H1 (cell line): ENCODE measurements around the gene PTPN5. TPM values are rescaled to one million over a fixed set of nuclear protein-coding genes. Genes with fewer than 3 reads are reported as not detected.

Experiments used
- CTCF ChIA-PET: fragments of 300-600 bp; sonication (Branson Sonifier 250); formaldehyde crosslinking; loops from one replicate; lab custom pipeline; 2021; ENCODE audit not compliant: partially characterized antibody; lab: Charles Lee
- POLR2A ChIA-PET: fragments of 300-600 bp; sonication (Branson Sonifier 250); formaldehyde crosslinking; loops from one replicate; lab custom pipeline; 2021; ENCODE audit warnings: inconsistent platforms; ENCODE audit not compliant: partially characterized antibody; lab: Charles Lee
- DNase-seq, 2 experiments: peaks; one replicate each; pipeline versions ENCODE4 v3.0.0 to v3.0.0-alpha.2; 2010 to 2022; ENCODE audit warnings: low spot score in 2 of 2, low read depth in 1 of 2, mixed read lengths in 1 of 2
- FAIRE-seq: peaks from 2 replicates; lab custom pipeline; 2011; peaks lifted over from hg19 to GRCh38; lab: Jason Lieb, UNC
- H2AFZ ChIP-seq: 2 replicates; pipeline ENCODE4 v1.8.1; 2012; ENCODE audit warnings: low read length, inconsistent platforms
- H2AK5ac ChIP-seq: 2 replicates; pipeline ENCODE4 v1.6.1; 2013; ENCODE audit warnings: low read depth, low read length
- H2BK120ac ChIP-seq: replicated peaks from 2 replicates; pipeline ENCODE3; 2013; ENCODE audit warnings: low read depth, low read length, inconsistent platforms
- H2BK12ac ChIP-seq: 2 replicates; pipeline ENCODE4 v1.6.1; 2013; ENCODE audit warnings: low read depth, low read length
- H2BK15ac ChIP-seq: 2 replicates; pipeline ENCODE4 v1.6.1; 2013; ENCODE audit warnings: low read length
- H2BK20ac ChIP-seq: 2 replicates; pipeline ENCODE4 v1.6.1; 2013; ENCODE audit warnings: low read length
- H2BK5ac ChIP-seq: 2 replicates; pipeline ENCODE4 v1.6.1; 2013; ENCODE audit warnings: low read depth, low read length
- H3K14ac ChIP-seq: 2 replicates; pipeline ENCODE4 v1.6.1; 2013; ENCODE audit warnings: inconsistent platforms; ENCODE audit not compliant: insufficient read length
- H3K18ac ChIP-seq: 2 replicates; pipeline ENCODE4 v1.6.1; 2013; ENCODE audit warnings: low read length; ENCODE audit errors: extremely low read depth
- H3K23ac ChIP-seq: 2 replicates; pipeline ENCODE4 v1.6.1; 2013; ENCODE audit warnings: inconsistent platforms; ENCODE audit not compliant: insufficient read length
- H3K23me2 ChIP-seq: 2 replicates; pipeline ENCODE4 v1.6.1; 2013; ENCODE audit warnings: low read depth, low read length
- H3K27ac ChIP-seq: 2 replicates; pipeline ENCODE4 v1.6.1; 2011; ENCODE audit warnings: low read depth, low read length, inconsistent platforms
- H3K27me3 ChIP-seq, 4 experiments: replicated peaks in 1 of 4; 1 replicate in 1 of 4; 2 replicates in 3 of 4; pipeline versions ENCODE4 v1.6.1 to v1.8.1; 2011 to 2013; ENCODE audit warnings: low read length in 3 of 4, mild to moderate bottlenecking in 3 of 4, inconsistent platforms in 2 of 4, mixed read lengths in 2 of 4, moderate library complexity in 1 of 4; ENCODE audit not compliant: control insufficient read depth in 3 of 4, insufficient read depth in 3 of 4; ENCODE audit errors: extremely low read depth in 1 of 4
- H3K36me3 ChIP-seq, 4 experiments: 2 replicates each; pipeline versions ENCODE4 v1.6.1 to v1.8.1; 2011 to 2013; ENCODE audit warnings: mild to moderate bottlenecking in 4 of 4, low read length in 3 of 4, moderate library complexity in 2 of 4, control low read depth in 1 of 4, inconsistent platforms in 1 of 4; ENCODE audit not compliant: insufficient read depth in 4 of 4, control insufficient read depth in 2 of 4
- H3K4ac ChIP-seq: replicated peaks from 2 replicates; pipeline ENCODE3; 2013; ENCODE audit warnings: low read length, low read depth, mixed read lengths, inconsistent platforms; ENCODE audit not compliant: insufficient read length
- H3K4me1 ChIP-seq, 4 experiments: replicated peaks in 1 of 4; 1 replicate in 1 of 4; 2 replicates in 3 of 4; pipeline versions ENCODE4 v1.6.1 to v1.8.1; 2011 to 2013; ENCODE audit warnings: low read length in 3 of 4, inconsistent platforms in 2 of 4, mixed read lengths in 1 of 4; ENCODE audit not compliant: insufficient read depth in 4 of 4, control insufficient read depth in 3 of 4
- H3K4me2 ChIP-seq, 2 experiments: 2 replicates each; pipeline versions ENCODE4 v1.6.1 to v1.8.1; 2011 to 2013; ENCODE audit warnings: low read depth in 2 of 2, low read length in 2 of 2, control low read depth in 1 of 2, inconsistent platforms in 1 of 2, mild to moderate bottlenecking in 1 of 2; ENCODE audit not compliant: insufficient read depth in 1 of 2
- H3K4me3 ChIP-seq, 4 experiments: fragments of 200-600, 300-600 bp in 1 of 4; sonication (generic), shearing (Covaris generic), sonication (Bioruptor Twin) in 1 of 4; 2 replicates each; pipeline versions ENCODE4 v1.5.1 to v1.8.1; 2011 to 2016; ENCODE audit warnings: low read length in 4 of 4, low read depth in 3 of 4, control low read depth in 2 of 4, inconsistent platforms in 2 of 4, mild to moderate bottlenecking in 2 of 4, mixed read lengths in 1 of 4, moderate library complexity in 1 of 4; ENCODE audit not compliant: insufficient read depth in 2 of 4; ENCODE audit errors: extremely low read depth in 1 of 4
- H3K56ac ChIP-seq: replicated peaks from 2 replicates; pipeline ENCODE3; 2013; ENCODE audit warnings: low read depth, mild to moderate bottlenecking, mixed read lengths, low read length, inconsistent platforms; ENCODE audit not compliant: insufficient read length
- H3K79me1 ChIP-seq: 2 replicates; pipeline ENCODE4 v1.6.1; 2013; ENCODE audit warnings: low read depth, low read length, control low read depth
- H3K79me2 ChIP-seq, 2 experiments: 2 replicates each; pipeline versions ENCODE4 v1.6.1 to v1.8.1; 2012 to 2013; ENCODE audit warnings: low read length in 2 of 2, mild to moderate bottlenecking in 2 of 2, inconsistent platforms in 1 of 2; ENCODE audit not compliant: insufficient read depth in 2 of 2, control insufficient read depth in 1 of 2
- H3K9ac ChIP-seq, 4 experiments: replicated peaks in 1 of 4; 1 replicate in 1 of 4; 2 replicates in 3 of 4; pipeline versions ENCODE4 v1.6.1 to v1.8.1; 2011 to 2013; ENCODE audit warnings: low read depth in 3 of 4, low read length in 3 of 4, control low read depth in 2 of 4, mild to moderate bottlenecking in 2 of 4, moderate library complexity in 2 of 4, inconsistent platforms in 1 of 4; ENCODE audit errors: extremely low read depth in 1 of 4
- H3K9me3 ChIP-seq, 2 experiments: 2 replicates each; pipeline versions ENCODE4 v1.6.1 to v1.8.1; 2012 to 2013; ENCODE audit warnings: mild to moderate bottlenecking in 2 of 2, moderate library complexity in 2 of 2, control low read depth in 1 of 2, inconsistent platforms in 1 of 2, low read depth in 1 of 2, low read length in 1 of 2, mixed read lengths in 1 of 2; ENCODE audit not compliant: insufficient read depth in 2 of 2
- H4K20me1 ChIP-seq, 2 experiments: replicated peaks in 1 of 2; 2 replicates each; pipeline versions ENCODE3 to v1.8.1; 2011 to 2013; ENCODE audit warnings: inconsistent platforms in 2 of 2, low read length in 2 of 2, mild to moderate bottlenecking in 1 of 2; ENCODE audit not compliant: insufficient read depth in 2 of 2, control insufficient read depth in 1 of 2
- H4K5ac ChIP-seq: 2 replicates; pipeline ENCODE4 v1.6.1; 2013; ENCODE audit warnings: low read length, low read depth, mixed read lengths, inconsistent platforms; ENCODE audit not compliant: insufficient read length
- H4K8ac ChIP-seq: 2 replicates; pipeline ENCODE4 v1.8.0; 2013; ENCODE audit warnings: mild to moderate bottlenecking, moderate library complexity, low read length, inconsistent platforms; ENCODE audit not compliant: insufficient read depth; ENCODE audit errors: extremely low read depth
- H4K91ac ChIP-seq: replicated peaks from 2 replicates; pipeline ENCODE3; 2013; ENCODE audit warnings: low read length, mixed read lengths, inconsistent platforms; ENCODE audit not compliant: insufficient read length
- CBX8 ChIP-seq: fragments of 300-800, 300-1000 bp; sonication (generic); IDR thresholded peaks from 2 replicates; pipeline ENCODE4 v1.7.1; 2016; ENCODE audit warnings: low read depth, low read length, borderline replicate concordance
- CEBPB ChIP-seq: IDR thresholded peaks from 2 replicates; pipeline ENCODE4 v1.6.1; 2012; ENCODE audit warnings: low read depth, low read length
- CREB1 ChIP-seq: IDR thresholded peaks from 2 replicates; pipeline ENCODE4 v1.6.1; 2012; ENCODE audit warnings: inconsistent platforms
- EP300 ChIP-seq, 2 experiments: IDR thresholded peaks; 1 replicate in 1 of 2; 2 replicates in 1 of 2; pipeline ENCODE4 v1.6.1; 2011 to 2012; ENCODE audit warnings: low read depth in 2 of 2, low read length in 2 of 2, mild to moderate bottlenecking in 2 of 2, borderline replicate concordance in 1 of 2, inconsistent platforms in 1 of 2, moderate library complexity in 1 of 2
- FOSL1 ChIP-seq: IDR thresholded peaks from 2 replicates; pipeline ENCODE4 v1.6.1; 2011; ENCODE audit warnings: mild to moderate bottlenecking, low read depth, low read length, moderate library complexity; ENCODE audit not compliant: insufficient read depth
- GTF2F1 ChIP-seq: IDR thresholded peaks from 2 replicates; pipeline ENCODE4 v1.6.1; 2012; ENCODE audit warnings: low read depth, low read length, improper control_type of control experiment, borderline replicate concordance
- POLR2AphosphoS5 ChIP-seq: IDR thresholded peaks from 2 replicates; pipeline ENCODE4 v1.6.1; 2011; ENCODE audit warnings: low read depth, low read length
- RFX5 ChIP-seq: IDR thresholded peaks from 2 replicates; pipeline ENCODE4 v1.6.1; 2011; ENCODE audit warnings: low read depth, low read length, improper control_type of control experiment, borderline replicate concordance
- SIRT6 ChIP-seq: IDR thresholded peaks from one replicate; pipeline ENCODE4 v1.7.1; 2012; ENCODE audit warnings: low read length, inconsistent platforms
- SP4 ChIP-seq: IDR thresholded peaks from 2 replicates; pipeline ENCODE4 v1.6.1; 2012; ENCODE audit warnings: low read length, inconsistent platforms
- SUZ12 ChIP-seq: fragments of 200-600 bp; sonication (generic); IDR thresholded peaks from 2 replicates; pipeline ENCODE4 v1.6.1; 2012; ENCODE audit warnings: mild to moderate bottlenecking, inconsistent platforms, low read length, moderate library complexity, mixed read lengths
- TBP ChIP-seq: IDR thresholded peaks from 2 replicates; pipeline ENCODE4 v1.6.1; 2011; ENCODE audit warnings: low read depth, low read length, improper control_type of control experiment
- YY1 ChIP-seq: IDR thresholded peaks from 2 replicates; pipeline ENCODE4 v1.6.1; 2011; ENCODE audit warnings: low read depth, mild to moderate bottlenecking, low read length
- whole genome bisulfite sequencing, 2 experiments: shearing (Covaris generic) in 1 of 2; methylation state at CpG; one replicate each; pipeline versions ENCODE4 v1.1.6 to v1.1.7; 2013 to 2015; ENCODE audit warnings: low lambda C conversion rate in 2 of 2, mixed read lengths in 2 of 2, inconsistent platforms in 1 of 2, low coverage in 1 of 2, missing lambda C conversion rate in 1 of 2; ENCODE audit not compliant: insufficient replicate concordance in 2 of 2, insufficient coverage in 1 of 2, insufficient read length in 1 of 2; ENCODE audit errors: extremely low coverage in 1 of 2, missing lambda C conversion rate in 1 of 2; 5-methylcytosine and 5-hydroxymethylcytosine counted together
- polyA plus RNA-seq, 7 experiments: library from polyadenylated mRNA; depleted of rRNA in 3 of 7; stranded (reverse) in 5 of 7; unstranded in 2 of 7; fragments of >200 nt in 5 of 7; fragments of 200-250 nt in 2 of 7; gene quantifications; 1 replicate in 5 of 7; 2 replicates in 1 of 7; 4 replicates in 1 of 7; pipeline versions ENCODE4 v1.2.1 to v1.2.3, GENCODE V29; 2011 to 2013; ENCODE audit warnings: missing spikeins in 2 of 7, mixed read lengths in 2 of 7
- total RNA-seq: library from RNA; stranded (reverse); fragmentation: NEBNext Ultra II Directional; extraction: Animal tissue kit (Norgen Biotek cat#: 25700); gene quantifications from 2 replicates; pipeline ENCODE4 v1.2.1, GENCODE V29; 2021
- TF ChIP-seq, protein P1 (sequence below): IDR thresholded peaks from 2 replicates; pipeline ENCODE4 v1.6.1; 2011; ENCODE audit warnings: low read depth, mild to moderate bottlenecking, low read length; ENCODE audit not compliant: insufficient read depth

Gene PTPN5
- total and polyA plus RNA-seq, 2 of the 8 experiments (the other 6 are each of a cell fraction or from before 2014, with no cell fraction given): 8.4 to 12.9 TPM

DNA sequence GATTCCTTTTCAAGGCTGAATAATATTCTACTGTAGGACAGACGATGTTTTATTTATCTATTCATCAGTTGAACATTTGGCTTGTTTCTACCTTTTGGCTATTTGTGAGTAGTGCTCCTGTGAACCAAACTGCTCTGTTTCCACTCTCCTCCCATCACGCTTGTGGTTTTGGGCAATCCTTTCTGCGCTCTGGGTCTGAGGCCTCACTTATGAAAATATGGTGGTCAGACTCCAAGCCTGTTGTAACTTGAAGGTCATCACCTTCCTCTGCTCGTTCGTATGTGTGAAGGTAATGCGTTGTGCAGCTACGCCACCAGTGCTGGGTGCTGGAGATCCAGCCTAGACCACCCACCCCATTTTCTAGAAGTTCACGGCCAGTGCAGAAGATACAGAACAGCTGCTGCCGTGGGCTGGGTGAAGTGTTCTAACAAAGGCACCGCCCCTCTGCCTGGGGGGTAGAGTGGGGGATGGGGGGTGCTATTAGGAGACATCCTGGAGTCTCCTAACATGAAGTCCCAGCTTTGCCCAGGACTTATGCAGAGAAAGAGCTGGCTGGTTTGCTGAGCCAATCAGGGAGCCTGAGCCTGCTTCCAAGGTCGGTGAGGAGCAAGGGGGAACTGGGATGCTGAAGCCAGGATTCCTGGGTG, 21.0 kb downstream of the PTPN5 start:
- no peak overlapping the region for H2BK120ac ChIP-seq
- no peak overlapping the region for H3K4me2 ChIP-seq
- H3K4ac ChIP-seq: no peak overlapping the region
- POLR2A ChIA-PET: interaction anchor here (1.0 kb wide), 1 partner anchor 22 kb away, joined by 3 read pairs; no protein-coding TSS in a partner anchor
- H4K8ac ChIP-seq: no peak overlapping the region
- 0 out of 7 replicates have a peak, but pooled peaks cover 0 to 3% (median 0%) of the 10 kb centered on the region in 4 experiments for H3K27me3 ChIP-seq
- DNase-seq (no peak), FAIRE-seq (no peak)
- H2AK5ac ChIP-seq: no peak overlapping the region
- no peak overlapping the region for H2BK12ac ChIP-seq
- H3K23ac ChIP-seq: no peak overlapping the region
- H3K27ac ChIP-seq: no peak overlapping the region
- H3K23me2 ChIP-seq: no peaks in the 10 kb centered on the region
- no peak overlapping the region for H2BK20ac ChIP-seq
- H4K20me1 ChIP-seq: no peaks in the 10 kb centered on the region
- no peak overlapping the region for H4K91ac ChIP-seq
- H3K4me1 ChIP-seq: peaks cover 0 to 20% (median 8%) of the 10 kb centered on the region in 4 experiments; a peak in 6 of 7 replicates
- no peak overlapping the region for H2BK15ac ChIP-seq
- no peaks in the 10 kb centered on the region for H3K9me3 ChIP-seq
- H2AFZ ChIP-seq: no peak overlapping the region
- CTCF ChIA-PET: interaction anchor here (0.6 to 2.4 kb wide), 9 partner anchors 10 to 658 kb away, joined by 3 to 10 read pairs (median 5); no protein-coding TSS in a partner anchor
- no peaks in the 10 kb centered on the region for H3K36me3 ChIP-seq
- H3K56ac ChIP-seq: no peak overlapping the region
- no peak overlapping the region for H3K9ac ChIP-seq
- H3K79me1 ChIP-seq: no peaks in the 10 kb centered on the region
- H3K4me3 ChIP-seq: no peak overlapping the region
- no peak overlapping the region for H3K18ac ChIP-seq
- no peaks in the 10 kb centered on the region for H3K79me2 ChIP-seq
- H4K5ac ChIP-seq: no peak overlapping the region
- no peak overlapping the region for H2BK5ac ChIP-seq
- WGBS, 2 experiments: 83% methylated on average over 10 of the region's 11 CpGs; no CpG with 5 or more reads in 1 of the 2 experiments
- no peak overlapping the region for H3K14ac ChIP-seq
- no peak for TF ChIP-seq EP300 (IDR thresholded peaks at IDR 0.05; ENCODE audit: borderline replicate concordance in 1 of 2, low read depth in 2 of 2, low read length in 2 of 2)
- no peak for TF ChIP-seq POLR2AphosphoS5
- no peak for TF ChIP-seq CREB1
- TF ChIP-seq SP4: no peak
- TF ChIP-seq SIRT6: no peak
- TF ChIP-seq, protein P1, sequence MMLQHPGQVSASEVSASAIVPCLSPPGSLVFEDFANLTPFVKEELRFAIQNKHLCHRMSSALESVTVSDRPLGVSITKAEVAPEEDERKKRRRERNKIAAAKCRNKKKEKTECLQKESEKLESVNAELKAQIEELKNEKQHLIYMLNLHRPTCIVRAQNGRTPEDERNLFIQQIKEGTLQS: no peak
- no peak for TF ChIP-seq SUZ12
- TF ChIP-seq CBX8: no peak
- TF ChIP-seq CEBPB: no peak
- no peak for TF ChIP-seq RFX5
- TF ChIP-seq TBP: no peak
- TF ChIP-seq FOSL1: no peak
- TF ChIP-seq YY1: no peak
- no peak for TF ChIP-seq GTF2F1
